ENCODE results near the gene PLEKHB2. TPM values are rescaled to one million over a fixed set of nuclear protein-coding genes. Genes with fewer than 3 reads are reported as not detected.

PLEKHB2 gene
- total RNA-seq, 1 experiment from 2014 or later: 65.6 TPM

- DNase-seq (ENCODE audit: low spot score): no peak
- POLR2A ChIA-PET: no interaction called here
Observed at GRCh38 chr2:131115752-131116151, 10.6 kb downstream of the PLEKHB2 start.

More at GRCh38 chr2:131115752-131116151, 10.6 kb downstream of the PLEKHB2 start:
- TF ChIP-seq NR1H2 (CRISPR knock-in tag; IDR thresholded peaks at IDR 0.05) (no peak), NR2C2 (CRISPR knock-in tag; IDR thresholded peaks at IDR 0.05) (no peak), EMX1 (CRISPR knock-in tag; IDR thresholded peaks at IDR 0.05) (no peak), ZSCAN18 (CRISPR knock-in tag; IDR thresholded peaks at IDR 0.05) (no peak), E2F4 (CRISPR knock-in tag; IDR thresholded peaks at IDR 0.05; ENCODE audit: borderline replicate concordance, low read depth) (no peak), RORB (CRISPR knock-in tag; IDR thresholded peaks at IDR 0.05) (no peak), ZNF532 (CRISPR knock-in tag; IDR thresholded peaks at IDR 0.05; ENCODE audit: borderline replicate concordance) (no peak), ELF4 (CRISPR knock-in tag; IDR thresholded peaks at IDR 0.05; ENCODE audit: low read depth) (no peak), GRHL2 (CRISPR knock-in tag; IDR thresholded peaks at IDR 0.05; ENCODE audit: insufficient replicate concordance, severe bottlenecking) (no peak), GTF2I (CRISPR knock-in tag; conservative IDR thresholded peaks at IDR 0.05) (no peak), OVOL2 (CRISPR knock-in tag; IDR thresholded peaks at IDR 0.05; ENCODE audit: borderline replicate concordance) (no peak), ZNF121 (CRISPR knock-in tag; IDR thresholded peaks at IDR 0.05) (no peak), USF2 (CRISPR knock-in tag; IDR thresholded peaks at IDR 0.05) (no peak)
- TF ChIP-seq, protein P1, sequence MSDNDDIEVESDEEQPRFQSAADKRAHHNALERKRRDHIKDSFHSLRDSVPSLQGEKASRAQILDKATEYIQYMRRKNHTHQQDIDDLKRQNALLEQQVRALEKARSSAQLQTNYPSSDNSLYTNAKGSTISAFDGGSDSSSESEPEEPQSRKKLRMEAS (CRISPR knock-in tag; IDR thresholded peaks at IDR 0.05): no peak
- Mint-ChIP-seq H3K9me3 (peaks cover 7% of the 10 kb centered on the region), H3K27me3 (ENCODE audit: low read depth) (no peaks in the 10 kb centered on the region), H3K36me3 (peaks cover 23% of the 10 kb centered on the region), H3K4me3 (no peak overlapping the region), H3K27ac (no peak overlapping the region), H3K4me1 (peaks cover 42% of the 10 kb centered on the region)
- CTCF ChIA-PET: no interaction called here
- ATAC-seq: no peak
